ENCODE data around the gene RNF217. TPM values are rescaled to one million over a fixed set of nuclear protein-coding genes. Genes with fewer than 3 reads are reported as not detected.

Gene RNF217
- total RNA-seq, 4 donors from 2014 or later = 6.0 to 24.3 (median 16.0) TPM

- TF ChIP-seq POLR2A (IDR thresholded peaks at IDR 0.05) (no peak), EP300 (IDR thresholded peaks at IDR 0.05; ENCODE audit: low read depth) (no peak), POLR2AphosphoS5 (IDR thresholded peaks at IDR 0.05) (peak in 1 of 3 donors; percentile 35), CTCF (IDR thresholded peaks at IDR 0.05) (no peak)
- no peaks in the 10 kb centered on the region for H3K27me3 ChIP-seq
- H3K9me3 ChIP-seq = no peaks in the 10 kb centered on the region
- H3K4me1 ChIP-seq = no peaks in the 10 kb centered on the region
- DNase-seq = no peak
- H3K27ac ChIP-seq = peak overlapping the region in 3 of 4 donors; percentile 64 to 69 (median 67)
- intact Hi-C loops (cut with DNase I; ENCODE audit: low total_unique reads) (no loop called here), in situ Hi-C loops (cut with MboI; ENCODE audit: low pct_ligation_motif_present in 1 of 4, low pct_unique_long_range_greater_than_20kb in 1 of 4, low sequenced_read_pairs in 3 of 4) (no loop called here)
- no peaks in the 10 kb centered on the region for H3K36me3 ChIP-seq
- no peak overlapping the region for H3K4me3 ChIP-seq
- WGBS, 2 donors (ENCODE audit: low coverage in 1 of 2) = 28 to 30% methylated on average over 3 of the region's 3 CpGs
Measured at GRCh38 chr6:124924333-124924759, 37.9 kb upstream of the RNF217 start.

GRCh38 chr6:124926435-124926834, 35.8 kb upstream of the RNF217 start:
- DNase-seq = no peak

DNA sequence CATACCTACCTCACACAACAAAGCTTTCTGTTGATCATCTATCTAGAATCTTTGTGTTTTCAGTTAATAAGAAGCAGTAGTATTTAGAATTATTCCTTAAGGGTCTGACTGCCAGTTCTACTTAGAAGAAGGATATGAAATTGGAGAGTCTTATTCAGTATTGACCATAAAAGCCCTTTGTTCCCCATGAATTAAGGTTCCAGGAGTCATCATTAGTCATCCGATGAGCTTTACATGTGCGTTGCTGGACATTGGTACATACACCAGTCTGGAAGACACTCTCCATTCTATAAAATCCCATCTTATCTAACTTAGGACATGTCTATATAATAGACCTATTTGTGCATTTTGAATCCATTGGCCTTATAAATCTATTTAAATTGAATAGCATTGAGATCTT, 34.4 kb upstream of the RNF217 start:
- in situ Hi-C loops (cut with MboI; ENCODE audit: low pct_ligation_motif_present in 1 of 4, low pct_unique_long_range_greater_than_20kb in 1 of 4, low sequenced_read_pairs in 3 of 4) = no loop called here
- intact Hi-C loops (cut with DNase I; ENCODE audit: low total_unique reads) = no loop called here
- DNase-seq = no peak
- TF ChIP-seq EP300 (IDR thresholded peaks at IDR 0.05; ENCODE audit: low read depth) (no peak), POLR2AphosphoS5 (IDR thresholded peaks at IDR 0.05) (no peak), CTCF (IDR thresholded peaks at IDR 0.05) (no peak), POLR2A (IDR thresholded peaks at IDR 0.05) (no peak)
- WGBS, 2 donors (ENCODE audit: low coverage in 1 of 2) = 79 to 88% methylated on average over 2 of the region's 2 CpGs
- Histone ChIP-seq H3K36me3 (no peaks in the 10 kb centered on the region), H3K4me3 (no peak overlapping the region), H3K4me1 (no peaks in the 10 kb centered on the region), H3K27ac (no peak overlapping the region), H3K27me3 (no peaks in the 10 kb centered on the region), H3K9me3 (no peaks in the 10 kb centered on the region)

More at GRCh38 chr6:124926435-124926834, 35.8 kb upstream of the RNF217 start:
- Histone ChIP-seq H3K4me3 (no peak overlapping the region), H3K36me3 (no peaks in the 10 kb centered on the region), H3K9me3 (no peaks in the 10 kb centered on the region), H3K27me3 (no peaks in the 10 kb centered on the region), H3K27ac (no peak overlapping the region), H3K4me1 (no peaks in the 10 kb centered on the region)
- intact Hi-C loops (cut with DNase I; ENCODE audit: low total_unique reads) (no loop called here), in situ Hi-C loops (cut with MboI; ENCODE audit: low pct_ligation_motif_present in 1 of 4, low pct_unique_long_range_greater_than_20kb in 1 of 4, low sequenced_read_pairs in 3 of 4) (no loop called here)
- WGBS, 2 donors (ENCODE audit: low coverage in 1 of 2) = 71 to 77% methylated on average over 2 of the region's 2 CpGs
- TF ChIP-seq EP300 (IDR thresholded peaks at IDR 0.05; ENCODE audit: low read depth) (no peak), POLR2A (IDR thresholded peaks at IDR 0.05) (no peak), POLR2AphosphoS5 (IDR thresholded peaks at IDR 0.05) (no peak), CTCF (IDR thresholded peaks at IDR 0.05) (no peak)

DNA sequence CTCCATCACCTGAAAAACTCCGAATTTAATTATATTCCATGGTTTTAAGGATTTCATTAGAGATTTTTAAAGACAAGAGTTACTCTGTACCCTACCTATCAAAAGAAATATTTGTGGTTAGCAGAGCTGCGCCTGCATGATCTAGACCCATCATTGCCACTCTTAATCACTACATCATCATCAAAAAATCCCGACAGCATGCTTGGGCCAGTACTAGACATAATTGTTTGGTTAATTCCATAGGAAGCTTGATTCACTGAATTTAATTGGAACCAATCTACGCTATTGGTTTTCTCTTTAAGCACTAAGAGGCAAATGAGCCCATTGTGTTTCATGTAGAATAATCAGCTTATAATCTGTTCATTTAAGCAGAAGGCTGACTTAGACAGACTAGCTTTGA, 33.4 kb upstream of the RNF217 start:
- Histone ChIP-seq H3K4me1 (no peaks in the 10 kb centered on the region), H3K36me3 (no peaks in the 10 kb centered on the region), H3K4me3 (no peak overlapping the region), H3K27ac (no peak overlapping the region), H3K27me3 (no peaks in the 10 kb centered on the region), H3K9me3 (no peaks in the 10 kb centered on the region)
- no peak for TF ChIP-seq CTCF (IDR thresholded peaks at IDR 0.05)
- TF ChIP-seq POLR2A (IDR thresholded peaks at IDR 0.05) = no peak
- TF ChIP-seq POLR2AphosphoS5 (IDR thresholded peaks at IDR 0.05) = no peak
- no peak for TF ChIP-seq EP300 (IDR thresholded peaks at IDR 0.05; ENCODE audit: low read depth)
- in situ Hi-C loops (cut with MboI; ENCODE audit: low pct_ligation_motif_present in 1 of 4, low pct_unique_long_range_greater_than_20kb in 1 of 4, low sequenced_read_pairs in 3 of 4) = no loop called here
- no peak for DNase-seq
- intact Hi-C loops (cut with DNase I; ENCODE audit: low total_unique reads) = no loop called here
- 86% methylated on average over 4 of the region's 4 CpGs; no CpG with 5 or more reads in 1 of the 2 donors for WGBS, 2 donors (ENCODE audit: low coverage in 1 of 2)

All from transverse colon (tissue), 4 donors.